ENCODE data around the gene ALKBH4.

DNA sequence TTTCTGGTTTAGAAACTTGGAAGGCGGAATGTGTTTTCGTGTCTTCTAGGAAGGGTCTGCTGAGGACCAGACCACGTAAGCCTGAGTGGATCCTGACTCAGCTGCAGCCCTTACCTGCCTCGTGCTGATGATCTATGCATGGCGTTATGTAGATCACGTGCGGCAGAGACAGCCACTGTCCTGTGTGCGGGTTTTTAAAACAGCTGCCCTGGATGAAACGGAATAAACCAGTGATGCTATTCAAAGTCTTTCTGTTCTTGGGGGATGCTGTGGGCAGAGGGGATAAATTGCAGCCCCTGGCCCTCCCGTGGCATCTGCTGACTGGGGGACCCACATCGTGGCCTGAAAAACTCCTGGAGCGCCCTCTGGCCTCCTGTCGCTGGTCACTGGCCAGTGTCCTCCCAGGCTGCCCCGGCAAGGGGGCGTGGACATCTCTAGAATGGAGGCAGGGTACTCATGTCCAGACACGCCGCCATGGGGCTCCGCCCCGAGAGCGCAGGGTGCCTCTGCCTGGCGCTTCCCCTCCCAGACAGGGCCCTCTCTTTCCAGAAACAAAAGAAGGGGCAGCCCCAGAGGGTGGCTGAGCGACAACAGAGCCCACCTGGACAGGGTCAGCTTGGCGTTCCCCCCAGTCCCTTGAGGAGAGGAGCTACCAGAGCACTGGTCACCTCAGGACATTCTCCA lies 13.2 kb downstream of the ALKBH4 start:
- TF ChIP-seq CTCF (IDR thresholded peaks at IDR 0.05) (no peak), POLR2A (IDR thresholded peaks at IDR 0.05) (no peak)
